Astrocyte of the spinal cord (primary cell): Measurements from ENCODE around the gene TMPRSS13.

ENCODE experiments used
- DNase-seq: peaks from one replicate; pipeline ENCODE4 v3.0.0; 2011; ENCODE audit warnings: low read depth, low spot score
- H3K4me3 ChIP-seq: 2 replicates; pipeline ENCODE4 v1.5.1; 2011; ENCODE audit warnings: low read depth, mild to moderate bottlenecking, low read length, moderate library complexity
- CTCF ChIP-seq: IDR thresholded peaks from 2 replicates; pipeline ENCODE4 v1.5.1; 2012; ENCODE audit warnings: low read depth, mild to moderate bottlenecking, low read length, inconsistent platforms
- in situ Hi-C: cut with HindIII; loops from 2 replicates; pipeline ENCODE4 v1.10.0; 2017; ENCODE audit warnings: low sequenced_read_pairs

Gene TMPRSS13

GRCh38 chr11:117883063-117883462 is 46.1 kb downstream of the TMPRSS13 start:
- in situ Hi-C loops = no loop called here
- no peak for DNase-seq
- no peak for TF ChIP-seq CTCF
- no peak overlapping the region for H3K4me3 ChIP-seq

GRCh38 chr11:117882311-117882905 is 46.8 kb downstream of the TMPRSS13 start:
- no peak for DNase-seq
- no peak for TF ChIP-seq CTCF
- in situ Hi-C loops = no loop called here
- H3K4me3 ChIP-seq = no peak overlapping the region

GRCh38 chr11:117881217-117881616 is 48.0 kb downstream of the TMPRSS13 start:
- in situ Hi-C loops = no loop called here
- DNase-seq = no peak
- no peak for TF ChIP-seq CTCF
- no peak overlapping the region for H3K4me3 ChIP-seq

- no peak for DNase-seq
- in situ Hi-C loops = no loop called here
- no peak overlapping the region for H3K4me3 ChIP-seq
- no peak for TF ChIP-seq CTCF
Measured at GRCh38 chr11:117879516-117880480, 49.4 kb downstream of the TMPRSS13 start.

- no peak for TF ChIP-seq CTCF
- in situ Hi-C loops = no loop called here
- DNase-seq = no peak
- no peak overlapping the region for H3K4me3 ChIP-seq
Measured at GRCh38 chr11:117878939-117879475, 50.2 kb downstream of the TMPRSS13 start.

GRCh38 chr11:117878314-117878938 is 50.8 kb downstream of the TMPRSS13 start:
- no peak for TF ChIP-seq CTCF
- in situ Hi-C loops = no loop called here
- no peak for DNase-seq
- H3K4me3 ChIP-seq = no peak overlapping the region
